NB4 (cell line): ENCODE measurements around the gene MYOC.

Experiments used
- POLR2A ChIP-seq: IDR thresholded peaks from 2 replicates; pipeline ENCODE4 v1.6.1; 2011; ENCODE audit warnings: mild to moderate bottlenecking; ENCODE audit not compliant: insufficient read length; ENCODE audit errors: extremely low read depth
- TF ChIP-seq, protein P1 (sequence below): IDR thresholded peaks from one replicate; pipeline ENCODE4 v1.5.1; 2012; ENCODE audit warnings: low read depth, low read length

DNA sequence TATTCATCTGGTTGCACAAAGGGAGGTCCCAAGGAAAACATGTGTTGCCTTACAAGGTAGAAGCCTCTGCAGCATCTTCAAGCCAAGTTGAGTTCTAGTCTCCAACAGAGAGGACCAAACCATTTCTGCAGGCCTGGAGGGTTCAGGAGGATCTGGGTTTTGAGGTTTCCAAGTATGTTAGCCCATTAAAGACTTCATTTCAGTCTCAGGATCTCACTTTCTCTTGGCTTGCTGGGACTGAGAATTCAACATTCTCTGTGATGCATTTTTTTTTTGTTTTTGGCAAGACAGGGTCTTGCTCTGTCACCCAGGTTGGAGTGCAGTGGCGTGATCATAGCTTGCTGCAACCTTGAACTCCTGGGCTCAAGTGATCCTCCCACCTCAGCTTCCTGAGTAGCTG lies 39.2 kb downstream of the MYOC start:
- TF ChIP-seq, protein P1, sequence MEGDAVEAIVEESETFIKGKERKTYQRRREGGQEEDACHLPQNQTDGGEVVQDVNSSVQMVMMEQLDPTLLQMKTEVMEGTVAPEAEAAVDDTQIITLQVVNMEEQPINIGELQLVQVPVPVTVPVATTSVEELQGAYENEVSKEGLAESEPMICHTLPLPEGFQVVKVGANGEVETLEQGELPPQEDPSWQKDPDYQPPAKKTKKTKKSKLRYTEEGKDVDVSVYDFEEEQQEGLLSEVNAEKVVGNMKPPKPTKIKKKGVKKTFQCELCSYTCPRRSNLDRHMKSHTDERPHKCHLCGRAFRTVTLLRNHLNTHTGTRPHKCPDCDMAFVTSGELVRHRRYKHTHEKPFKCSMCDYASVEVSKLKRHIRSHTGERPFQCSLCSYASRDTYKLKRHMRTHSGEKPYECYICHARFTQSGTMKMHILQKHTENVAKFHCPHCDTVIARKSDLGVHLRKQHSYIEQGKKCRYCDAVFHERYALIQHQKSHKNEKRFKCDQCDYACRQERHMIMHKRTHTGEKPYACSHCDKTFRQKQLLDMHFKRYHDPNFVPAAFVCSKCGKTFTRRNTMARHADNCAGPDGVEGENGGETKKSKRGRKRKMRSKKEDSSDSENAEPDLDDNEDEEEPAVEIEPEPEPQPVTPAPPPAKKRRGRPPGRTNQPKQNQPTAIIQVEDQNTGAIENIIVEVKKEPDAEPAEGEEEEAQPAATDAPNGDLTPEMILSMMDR, result no peak
- TF ChIP-seq POLR2A, result no peak
